Suppressor macrophage treated with lipopolysaccharide for 4 hours (primary cell): ENCODE data around the gene CABCOCO1.

ENCODE experiments used
- DNase-seq: peaks from one replicate; pipeline ENCODE4 v3.0.0-alpha.2; 2020

Gene CABCOCO1

GRCh38 chr10:61787170-61787569 is 124.4 kb downstream of the CABCOCO1 start:
- DNase-seq: no peak

GRCh38 chr10:61789031-61789430 is 126.3 kb downstream of the CABCOCO1 start:
- DNase-seq: no peak

- no peak for DNase-seq
Observed at GRCh38 chr10:61791216-61791615, 128.5 kb downstream of the CABCOCO1 start.

- no peak for DNase-seq
Observed at GRCh38 chr10:61792097-61792716, 129.5 kb downstream of the CABCOCO1 start.

GRCh38 chr10:61792921-61793320 is 130.2 kb downstream of the CABCOCO1 start:
- DNase-seq: no peak

- no peak for DNase-seq
Observed at GRCh38 chr10:61793760-61794703, 131.3 kb downstream of the CABCOCO1 start.

- DNase-seq: no peak
Observed at GRCh38 chr10:61795147-61795546, 132.4 kb downstream of the CABCOCO1 start.

GRCh38 chr10:61795551-61795950 is 132.8 kb downstream of the CABCOCO1 start:
- no peak for DNase-seq

- DNase-seq: no peak
Observed at GRCh38 chr10:61796785-61797184, 134.1 kb downstream of the CABCOCO1 start.

GRCh38 chr10:61797304-61798153 is 134.8 kb downstream of the CABCOCO1 start:
- DNase-seq: no peak

- no peak for DNase-seq
Observed at GRCh38 chr10:61798713-61799112, 136.0 kb downstream of the CABCOCO1 start.

- DNase-seq: no peak
Observed at GRCh38 chr10:61801484-61801883, 138.8 kb downstream of the CABCOCO1 start.

GRCh38 chr10:61803269-61803668 is 140.5 kb downstream of the CABCOCO1 start:
- DNase-seq: no peak

GRCh38 chr10:61804414-61804813 is 141.7 kb downstream of the CABCOCO1 start:
- peak; percentile 21 for DNase-seq

GRCh38 chr10:61805091-61805490 is 142.4 kb downstream of the CABCOCO1 start:
- no peak for DNase-seq

- DNase-seq: no peak
Observed at GRCh38 chr10:61810263-61810662, 147.5 kb downstream of the CABCOCO1 start.

- DNase-seq: no peak
Observed at GRCh38 chr10:61812052-61812721, 149.5 kb downstream of the CABCOCO1 start.

GRCh38 chr10:61812920-61813319 is 150.2 kb downstream of the CABCOCO1 start:
- no peak for DNase-seq

- no peak for DNase-seq
Observed at GRCh38 chr10:61814160-61814559, 151.4 kb downstream of the CABCOCO1 start.

- no peak for DNase-seq
Observed at GRCh38 chr10:61815496-61815895, 152.8 kb downstream of the CABCOCO1 start.
